Right renal pelvis (tissue), 4 donors: ENCODE measurements around the gene CMIP. TPM values are rescaled to one million over a fixed set of nuclear protein-coding genes. Genes with fewer than 3 reads are reported as not detected.

ENCODE experiments used
- DNase-seq, 4 donors: peaks; one replicate each; pipeline ENCODE4 v3.0.0-alpha.2; 2013; ENCODE audit warnings: low read depth in 4 of 4, low spot score in 3 of 4, missing footprints in 1 of 4
- polyA plus RNA-seq, 4 donors: library from polyadenylated mRNA; unstranded; fragments of 120-200 nt; gene quantifications; one replicate each; pipeline ENCODE4 v1.2.1, GENCODE V29; 2013; ENCODE audit not compliant: insufficient read length in 4 of 4

Gene CMIP
- polyA plus RNA-seq, 4 donors, result 40.6 to 46.2 (median 44.5) TPM

- DNase-seq, result no peak
These were observed 151.2 kb downstream of the CMIP start for GRCh38 chr16:81595629-81596292.

GRCh38 chr16:81597079-81597658 is 152.6 kb downstream of the CMIP start:
- DNase-seq, result no peak

- no peak for DNase-seq
These were observed 153.5 kb downstream of the CMIP start for GRCh38 chr16:81598083-81598482.

- no peak for DNase-seq
These were observed 154.6 kb downstream of the CMIP start for GRCh38 chr16:81599034-81599744.

GRCh38 chr16:81600275-81600674 is 155.7 kb downstream of the CMIP start:
- DNase-seq, result no peak

GRCh38 chr16:81601008-81601428 is 156.4 kb downstream of the CMIP start:
- no peak for DNase-seq

- no peak for DNase-seq
These were observed 157.1 kb downstream of the CMIP start for GRCh38 chr16:81601601-81602255.

- no peak for DNase-seq
These were observed 157.7 kb downstream of the CMIP start for GRCh38 chr16:81602256-81602776.

- no peak for DNase-seq
These were observed 158.2 kb downstream of the CMIP start for GRCh38 chr16:81602792-81603191.

GRCh38 chr16:81604960-81605383 is 160.4 kb downstream of the CMIP start:
- DNase-seq, result no peak

GRCh38 chr16:81606039-81606438 is 161.4 kb downstream of the CMIP start:
- no peak for DNase-seq

- DNase-seq, result no peak
These were observed 162.4 kb downstream of the CMIP start for GRCh38 chr16:81607006-81607405.

- DNase-seq, result no peak
These were observed 163.4 kb downstream of the CMIP start for GRCh38 chr16:81607805-81608522.

GRCh38 chr16:81608523-81609209 is 164.1 kb downstream of the CMIP start:
- DNase-seq, result no peak

- DNase-seq, result no peak
These were observed 164.8 kb downstream of the CMIP start for GRCh38 chr16:81609323-81609892.

GRCh38 chr16:81610144-81610842 is 165.7 kb downstream of the CMIP start:
- no peak for DNase-seq

GRCh38 chr16:81610936-81611335 is 166.3 kb downstream of the CMIP start:
- DNase-seq, result no peak

- DNase-seq, result no peak
These were observed 167.1 kb downstream of the CMIP start for GRCh38 chr16:81611721-81612120.
